Karpas-422 (cell line): Measurements from ENCODE around the gene SLC24A3. TPM values are rescaled to one million over a fixed set of nuclear protein-coding genes. Genes with fewer than 3 reads are reported as not detected.

Experiments used
- DNase-seq: peaks from one replicate; pipeline ENCODE4 v3.0.0-alpha.2; 2015
- H2AFZ ChIP-seq: fragments of 200-600 bp; sonication (generic); 2 replicates; pipeline ENCODE4 v1.6.1; 2014; ENCODE audit warnings: antibody characterized with exemption, low read length, mixed read lengths
- H3K27ac ChIP-seq: fragments of 200-600 bp; sonication (generic); 2 replicates; pipeline ENCODE4 v1.5.1; 2014; ENCODE audit warnings: mild to moderate bottlenecking, low read length, moderate library complexity
- H3K27me3 ChIP-seq: fragments of 200-600 bp; sonication (generic); 2 replicates; pipeline ENCODE4 v1.6.1; 2014; ENCODE audit warnings: low read length, mixed read lengths
- H3K36me3 ChIP-seq: fragments of 200-600 bp; sonication (generic); 2 replicates; pipeline ENCODE4 v1.6.1; 2014; ENCODE audit warnings: low read length, mixed read lengths; ENCODE audit not compliant: insufficient read depth
- H3K4me1 ChIP-seq: fragments of 200-600 bp; sonication (generic); 2 replicates; pipeline ENCODE4 v1.6.1; 2014; ENCODE audit warnings: mild to moderate bottlenecking, low read length, mixed read lengths
- H3K4me2 ChIP-seq: fragments of 200-600 bp; sonication (generic); 2 replicates; pipeline ENCODE4 v1.6.1; 2014; ENCODE audit warnings: low read length, low read depth, mild to moderate bottlenecking; ENCODE audit not compliant: poor library complexity, severe bottlenecking
- H3K4me3 ChIP-seq: fragments of 200-600 bp; sonication (generic); 2 replicates; pipeline ENCODE4 v1.5.1; 2014; ENCODE audit warnings: mild to moderate bottlenecking, antibody characterized with exemption, low read length, mixed read lengths
- H3K79me2 ChIP-seq: fragments of 200-600 bp; sonication (generic); 2 replicates; pipeline ENCODE4 v1.6.1; 2014; ENCODE audit warnings: mild to moderate bottlenecking, low read length, mixed read lengths
- H3K9ac ChIP-seq: fragments of 200-600 bp; sonication (generic); 2 replicates; pipeline ENCODE4 v1.6.0; 2014; ENCODE audit warnings: low read length
- H3K9me2 ChIP-seq: fragments of 200-600 bp; sonication (generic), shearing (Covaris generic); replicated peaks from 2 replicates; pipeline ENCODE4 v1.6.0; 2014; ENCODE audit warnings: mild to moderate bottlenecking, low read length, moderate library complexity; ENCODE audit not compliant: insufficient read depth
- H3K9me3 ChIP-seq: fragments of 300-700, 200-600 bp; sonication (generic); 2 replicates; pipeline ENCODE4 v1.6.1; 2014; ENCODE audit warnings: low read length, mixed read lengths
- H4K20me1 ChIP-seq: fragments of 200-600 bp; sonication (generic); 2 replicates; pipeline ENCODE4 v1.6.1; 2014; ENCODE audit warnings: mild to moderate bottlenecking, antibody characterized with exemption, low read length, low read depth; ENCODE audit not compliant: insufficient read depth
- total RNA-seq: library from RNA; depleted of rRNA; stranded (reverse); fragments of >200 nt; shearing (Covaris generic); gene quantifications from 2 replicates; pipeline ENCODE4 v1.2.3, GENCODE V29; 2014; ENCODE audit warnings: low replicate concordance

Gene SLC24A3
- total RNA-seq, 1 experiment from 2014 or later, result not detected

- H3K27me3 ChIP-seq, result no peaks in the 10 kb centered on the region
- H3K4me2 ChIP-seq, result no peak overlapping the region
- no peaks in the 10 kb centered on the region for H4K20me1 ChIP-seq
- H3K36me3 ChIP-seq, result no peaks in the 10 kb centered on the region
- H3K27ac ChIP-seq, result no peak overlapping the region
- H3K4me1 ChIP-seq, result no peaks in the 10 kb centered on the region
- no peak overlapping the region for H2AFZ ChIP-seq
- no peaks in the 10 kb centered on the region for H3K9me3 ChIP-seq
- no peaks in the 10 kb centered on the region for H3K9me2 ChIP-seq
- no peak for DNase-seq
- no peak overlapping the region for H3K9ac ChIP-seq
- H3K79me2 ChIP-seq, result no peaks in the 10 kb centered on the region
- H3K4me3 ChIP-seq, result no peak overlapping the region
Observed at GRCh38 chr20:19269737-19270340, 57.4 kb downstream of the SLC24A3 start.

GRCh38 chr20:19271879-19272651 is 59.6 kb downstream of the SLC24A3 start:
- H3K4me1 ChIP-seq, result no peaks in the 10 kb centered on the region
- no peak for DNase-seq
- no peak overlapping the region for H3K4me2 ChIP-seq
- H3K36me3 ChIP-seq, result no peaks in the 10 kb centered on the region
- H3K27ac ChIP-seq, result no peak overlapping the region
- no peak overlapping the region for H3K4me3 ChIP-seq
- H3K9ac ChIP-seq, result no peak overlapping the region
- no peaks in the 10 kb centered on the region for H3K27me3 ChIP-seq
- H3K9me3 ChIP-seq, result no peaks in the 10 kb centered on the region
- no peaks in the 10 kb centered on the region for H3K79me2 ChIP-seq
- no peaks in the 10 kb centered on the region for H4K20me1 ChIP-seq
- H2AFZ ChIP-seq, result no peak overlapping the region
- H3K9me2 ChIP-seq, result no peaks in the 10 kb centered on the region

GRCh38 chr20:19272976-19273654 is 60.7 kb downstream of the SLC24A3 start:
- Histone ChIP-seq H2AFZ (no peak overlapping the region), H3K9me3 (no peaks in the 10 kb centered on the region), H3K27ac (no peak overlapping the region), H3K4me1 (no peaks in the 10 kb centered on the region), H4K20me1 (no peaks in the 10 kb centered on the region), H3K9ac (no peak overlapping the region), H3K4me3 (no peak overlapping the region), H3K9me2 (no peaks in the 10 kb centered on the region), H3K4me2 (no peak overlapping the region), H3K36me3 (no peaks in the 10 kb centered on the region), H3K79me2 (no peaks in the 10 kb centered on the region), H3K27me3 (no peaks in the 10 kb centered on the region)
- no peak for DNase-seq

DNA sequence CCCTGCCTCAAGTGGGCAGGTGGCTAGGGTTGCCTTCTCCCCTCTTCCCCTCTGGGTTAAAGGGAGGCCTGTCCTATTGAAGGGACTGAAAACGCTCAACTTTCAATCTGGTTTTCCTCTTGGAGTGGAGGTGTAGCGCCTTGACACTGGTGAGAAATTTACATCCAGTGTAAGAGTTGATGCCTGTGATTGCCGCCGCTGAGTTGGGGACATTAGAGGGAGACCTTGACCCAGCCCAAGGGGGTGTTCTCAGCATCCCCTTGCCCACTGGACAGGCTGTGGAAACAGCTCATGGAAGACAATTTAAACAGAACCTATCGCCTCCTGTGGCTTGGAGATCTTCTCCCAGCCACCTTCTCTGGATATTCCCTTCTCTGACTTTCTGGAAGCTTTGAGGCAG is 61.6 kb downstream of the SLC24A3 start:
- no peaks in the 10 kb centered on the region for H3K36me3 ChIP-seq
- DNase-seq, result no peak
- H3K27me3 ChIP-seq, result no peaks in the 10 kb centered on the region
- H3K9me3 ChIP-seq, result no peaks in the 10 kb centered on the region
- H3K4me3 ChIP-seq, result no peak overlapping the region
- no peaks in the 10 kb centered on the region for H3K79me2 ChIP-seq
- H3K9ac ChIP-seq, result no peak overlapping the region
- H2AFZ ChIP-seq, result no peak overlapping the region
- H3K4me2 ChIP-seq, result no peak overlapping the region
- H3K4me1 ChIP-seq, result no peaks in the 10 kb centered on the region
- H4K20me1 ChIP-seq, result no peaks in the 10 kb centered on the region
- H3K9me2 ChIP-seq, result no peaks in the 10 kb centered on the region
- H3K27ac ChIP-seq, result no peak overlapping the region

DNA sequence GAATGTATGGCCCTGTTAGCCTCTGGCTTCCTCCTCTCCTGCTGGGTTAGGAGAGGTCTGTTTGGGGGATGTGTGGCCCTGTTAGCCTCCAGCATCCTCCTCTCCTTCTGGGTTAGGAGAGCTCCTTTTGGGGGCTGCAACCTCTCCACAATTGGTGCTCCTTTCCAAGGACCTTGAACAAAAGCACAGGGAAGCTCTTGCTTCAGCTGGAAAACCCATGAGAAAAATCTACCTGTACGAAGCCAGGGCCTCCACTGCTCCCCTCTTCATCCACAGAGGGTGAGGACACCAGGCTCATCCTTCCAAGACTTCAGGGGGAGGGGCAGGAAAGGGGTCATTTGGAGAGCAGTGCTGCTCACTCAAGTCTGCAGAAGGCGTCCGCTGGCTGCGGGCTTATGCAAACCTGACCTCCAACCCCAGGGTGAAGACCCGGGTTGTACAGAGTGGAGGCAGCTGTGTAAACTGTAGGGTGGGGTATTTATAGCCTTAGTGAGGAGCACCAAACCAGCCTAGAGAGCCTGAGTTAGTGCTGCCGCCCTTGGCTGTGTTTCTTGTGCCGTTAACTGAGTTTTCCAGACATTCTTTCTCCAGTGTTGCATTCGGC is 62.1 kb downstream of the SLC24A3 start:
- Histone ChIP-seq H3K9ac (no peak overlapping the region), H3K4me2 (no peak overlapping the region), H3K27me3 (no peaks in the 10 kb centered on the region), H3K79me2 (no peaks in the 10 kb centered on the region), H4K20me1 (no peaks in the 10 kb centered on the region), H3K27ac (no peak overlapping the region), H3K4me3 (no peak overlapping the region), H2AFZ (no peak overlapping the region), H3K9me3 (no peaks in the 10 kb centered on the region), H3K9me2 (no peaks in the 10 kb centered on the region), H3K36me3 (no peaks in the 10 kb centered on the region), H3K4me1 (no peaks in the 10 kb centered on the region)
- no peak for DNase-seq

DNA sequence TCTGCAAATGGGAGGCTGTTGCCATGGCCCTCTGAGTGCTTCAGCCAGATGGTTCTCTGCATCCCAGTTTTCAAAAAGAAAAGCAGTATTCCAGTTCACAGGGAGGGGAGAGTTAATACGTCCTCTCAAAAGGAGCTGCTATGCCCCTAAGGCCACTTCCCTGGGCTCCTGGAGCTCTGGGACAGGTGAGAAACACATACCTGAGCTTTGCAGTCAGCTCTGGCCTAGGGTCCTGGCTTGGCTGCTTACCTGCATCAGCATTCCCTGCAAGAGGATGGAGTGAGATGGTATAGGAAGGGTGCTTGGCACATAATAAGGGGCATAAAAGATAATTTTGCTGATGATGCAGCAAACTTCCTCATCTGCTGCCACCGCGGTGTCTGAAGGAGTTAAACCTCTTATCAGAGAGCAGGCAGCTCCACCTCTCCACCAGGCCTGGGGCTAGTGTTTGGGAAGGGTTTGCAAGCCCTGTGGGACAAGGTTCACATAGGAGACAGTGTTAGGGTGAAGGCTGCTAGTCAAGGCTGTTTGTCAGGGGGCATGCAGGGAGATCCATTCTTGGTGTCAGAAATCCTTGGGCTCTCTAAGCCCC is 62.7 kb downstream of the SLC24A3 start:
- Histone ChIP-seq H4K20me1 (no peaks in the 10 kb centered on the region), H3K4me1 (no peaks in the 10 kb centered on the region), H3K27me3 (no peaks in the 10 kb centered on the region), H3K9me3 (no peaks in the 10 kb centered on the region), H3K4me3 (no peak overlapping the region), H3K27ac (no peak overlapping the region), H2AFZ (no peak overlapping the region), H3K9ac (no peak overlapping the region), H3K36me3 (no peaks in the 10 kb centered on the region), H3K79me2 (no peaks in the 10 kb centered on the region), H3K9me2 (no peaks in the 10 kb centered on the region), H3K4me2 (no peak overlapping the region)
- DNase-seq, result no peak

GRCh38 chr20:19275630-19276071 is 63.2 kb downstream of the SLC24A3 start:
- Histone ChIP-seq H3K27me3 (no peaks in the 10 kb centered on the region), H3K4me3 (no peak overlapping the region), H3K9me3 (no peaks in the 10 kb centered on the region), H3K4me1 (no peaks in the 10 kb centered on the region), H3K36me3 (no peaks in the 10 kb centered on the region), H3K79me2 (no peaks in the 10 kb centered on the region), H3K9me2 (no peaks in the 10 kb centered on the region), H3K4me2 (no peak overlapping the region), H4K20me1 (no peaks in the 10 kb centered on the region), H2AFZ (no peak overlapping the region), H3K27ac (no peak overlapping the region), H3K9ac (no peak overlapping the region)
- DNase-seq, result no peak

DNA sequence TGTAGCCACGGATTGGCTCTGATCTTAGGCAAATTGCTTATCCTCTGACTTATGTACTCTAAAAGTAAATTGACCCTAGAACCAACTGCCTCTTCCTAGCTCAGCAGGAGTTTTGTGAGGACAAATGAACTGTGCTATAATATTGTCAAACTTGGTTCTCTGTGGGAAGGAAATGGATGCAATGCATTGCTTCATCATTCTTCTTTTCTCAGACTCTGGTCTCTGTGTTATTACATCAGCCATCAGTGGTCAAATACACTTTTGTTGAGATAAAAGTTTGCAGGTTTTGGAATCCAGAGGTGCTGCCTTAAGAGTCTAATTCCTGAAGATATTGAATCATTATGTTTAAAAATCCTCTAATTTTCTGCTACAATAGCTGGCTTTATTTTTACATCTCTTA is 64.9 kb downstream of the SLC24A3 start:
- H3K9me3 ChIP-seq, result no peaks in the 10 kb centered on the region
- H3K4me2 ChIP-seq, result no peak overlapping the region
- no peak overlapping the region for H3K9ac ChIP-seq
- no peaks in the 10 kb centered on the region for H3K79me2 ChIP-seq
- no peak for DNase-seq
- H3K36me3 ChIP-seq, result no peaks in the 10 kb centered on the region
- H2AFZ ChIP-seq, result no peak overlapping the region
- no peaks in the 10 kb centered on the region for H3K9me2 ChIP-seq
- H3K4me3 ChIP-seq, result no peak overlapping the region
- no peaks in the 10 kb centered on the region for H3K4me1 ChIP-seq
- no peak overlapping the region for H3K27ac ChIP-seq
- 0 out of 2 replicates have a peak, but pooled peaks cover under 1% of the 10 kb centered on the region for H3K27me3 ChIP-seq
- H4K20me1 ChIP-seq, result no peaks in the 10 kb centered on the region
